Measurements from ENCODE around the gene SVIL.

SVIL gene, protein sequence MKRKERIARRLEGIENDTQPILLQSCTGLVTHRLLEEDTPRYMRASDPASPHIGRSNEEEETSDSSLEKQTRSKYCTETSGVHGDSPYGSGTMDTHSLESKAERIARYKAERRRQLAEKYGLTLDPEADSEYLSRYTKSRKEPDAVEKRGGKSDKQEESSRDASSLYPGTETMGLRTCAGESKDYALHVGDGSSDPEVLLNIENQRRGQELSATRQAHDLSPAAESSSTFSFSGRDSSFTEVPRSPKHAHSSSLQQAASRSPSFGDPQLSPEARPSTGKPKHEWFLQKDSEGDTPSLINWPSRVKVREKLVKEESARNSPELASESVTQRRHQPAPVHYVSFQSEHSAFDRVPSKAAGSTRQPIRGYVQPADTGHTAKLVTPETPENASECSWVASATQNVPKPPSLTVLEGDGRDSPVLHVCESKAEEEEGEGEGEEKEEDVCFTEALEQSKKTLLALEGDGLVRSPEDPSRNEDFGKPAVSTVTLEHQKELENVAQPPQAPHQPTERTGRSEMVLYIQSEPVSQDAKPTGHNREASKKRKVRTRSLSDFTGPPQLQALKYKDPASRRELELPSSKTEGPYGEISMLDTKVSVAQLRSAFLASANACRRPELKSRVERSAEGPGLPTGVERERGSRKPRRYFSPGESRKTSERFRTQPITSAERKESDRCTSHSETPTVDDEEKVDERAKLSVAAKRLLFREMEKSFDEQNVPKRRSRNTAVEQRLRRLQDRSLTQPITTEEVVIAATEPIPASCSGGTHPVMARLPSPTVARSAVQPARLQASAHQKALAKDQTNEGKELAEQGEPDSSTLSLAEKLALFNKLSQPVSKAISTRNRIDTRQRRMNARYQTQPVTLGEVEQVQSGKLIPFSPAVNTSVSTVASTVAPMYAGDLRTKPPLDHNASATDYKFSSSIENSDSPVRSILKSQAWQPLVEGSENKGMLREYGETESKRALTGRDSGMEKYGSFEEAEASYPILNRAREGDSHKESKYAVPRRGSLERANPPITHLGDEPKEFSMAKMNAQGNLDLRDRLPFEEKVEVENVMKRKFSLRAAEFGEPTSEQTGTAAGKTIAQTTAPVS (N-terminal part only)

DNA sequence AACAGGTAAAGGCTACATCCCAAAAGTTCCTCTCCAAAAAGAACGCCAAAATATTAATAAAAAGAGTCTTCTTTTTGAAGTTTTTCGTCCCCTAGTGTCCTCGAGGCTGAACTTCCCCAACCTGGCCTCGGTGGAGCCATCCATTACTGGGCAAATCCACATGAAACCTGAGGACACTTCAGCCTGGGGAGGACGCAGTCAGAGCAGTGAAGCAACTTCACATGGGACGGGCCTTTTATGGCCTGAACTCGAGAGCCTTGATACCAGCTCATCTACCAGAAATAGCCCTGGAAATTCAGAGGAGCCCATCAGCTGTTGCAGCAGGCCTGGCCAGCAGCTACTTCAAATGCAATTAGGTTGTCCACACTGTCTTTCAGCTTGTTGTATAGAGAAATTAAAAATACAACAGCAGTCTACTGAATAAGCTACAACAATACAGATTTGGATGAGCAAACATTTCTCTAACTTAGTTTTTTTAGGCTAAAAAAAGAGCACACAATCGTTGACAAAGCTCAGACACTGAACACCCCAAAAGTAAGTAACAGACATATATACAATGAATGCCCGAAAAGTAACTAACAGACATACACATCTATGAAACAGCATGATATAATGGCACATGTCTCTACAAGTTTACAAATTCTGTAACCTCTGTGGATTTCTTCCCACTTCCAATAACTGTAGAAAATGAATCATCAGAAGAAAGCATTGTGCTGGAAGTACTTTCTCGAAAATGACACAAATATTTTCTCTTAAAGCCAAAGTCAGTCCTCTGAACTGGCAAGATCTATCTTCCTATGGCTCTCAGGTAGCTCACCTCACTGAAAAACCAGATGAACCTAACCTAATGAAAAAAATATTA, at the start of gene SVIL:
SVIL (minus strand) TSS at position 208 of the 862 bp plus-strand sequence. CDS start 79,913 bp downstream, outside the sequence.
- in situ Hi-C loops (cut with HindIII; ENCODE audit: low sequenced_read_pairs) = no loop called here

DNA sequence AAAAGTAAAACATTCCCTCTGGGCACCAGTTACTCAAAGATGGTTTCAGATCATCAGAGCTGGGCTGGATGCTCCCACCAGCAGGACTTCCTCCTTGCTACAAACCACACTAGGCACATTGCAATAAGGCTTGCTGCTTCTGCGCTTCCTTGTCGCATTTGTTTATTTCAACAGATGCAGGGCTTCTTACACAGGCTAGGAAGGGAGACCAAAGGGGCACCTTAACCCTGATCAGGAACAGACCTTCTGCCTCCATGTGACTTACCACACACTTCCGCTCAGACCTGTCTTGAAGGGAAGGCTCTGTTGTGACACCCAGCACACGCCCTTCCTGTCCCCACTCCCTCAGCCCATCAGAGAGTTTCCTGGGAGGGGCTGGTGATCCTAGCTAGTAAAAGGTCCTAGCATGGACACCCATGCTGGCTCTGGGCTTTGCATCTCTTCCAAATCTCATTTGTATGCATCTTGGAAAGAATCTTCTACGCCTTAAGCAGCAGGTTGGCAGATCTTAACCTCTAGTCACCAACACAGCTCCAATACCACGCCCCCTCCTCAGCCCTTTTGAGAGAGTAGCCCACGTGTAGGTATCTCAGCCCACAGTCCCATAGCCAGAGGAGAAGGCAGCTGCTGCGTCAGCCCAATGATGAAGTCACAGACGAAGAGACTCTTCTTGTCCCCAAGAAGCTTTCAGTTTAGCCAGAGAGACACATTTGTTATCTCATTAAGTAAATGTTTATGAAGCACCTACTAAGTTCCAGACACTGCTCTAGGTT, 47.1 kb upstream of the SVIL start:
- in situ Hi-C loops (cut with HindIII; ENCODE audit: low sequenced_read_pairs) = no loop called here

DNA sequence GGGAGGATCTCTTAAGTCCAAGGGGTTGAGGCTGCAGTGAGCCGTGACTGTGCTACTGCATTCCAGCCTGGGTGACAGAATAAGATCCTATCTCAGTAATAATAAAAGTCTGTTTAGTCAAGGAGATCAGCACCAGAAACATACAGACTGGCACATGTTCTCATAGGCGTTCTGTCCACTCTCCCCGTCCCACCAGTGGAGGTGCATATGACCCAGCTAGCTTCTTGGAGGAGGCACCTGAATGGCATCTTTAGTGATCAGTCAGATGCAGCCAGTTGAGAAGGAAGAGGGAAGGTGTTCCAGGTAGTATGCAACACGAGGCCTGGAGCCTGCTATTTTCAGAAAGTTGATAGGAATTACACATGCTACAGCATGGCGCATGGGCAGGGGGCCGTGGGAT, 45.3 kb upstream of the SVIL start:
- in situ Hi-C loops (cut with HindIII; ENCODE audit: low sequenced_read_pairs) = no loop called here

DNA sequence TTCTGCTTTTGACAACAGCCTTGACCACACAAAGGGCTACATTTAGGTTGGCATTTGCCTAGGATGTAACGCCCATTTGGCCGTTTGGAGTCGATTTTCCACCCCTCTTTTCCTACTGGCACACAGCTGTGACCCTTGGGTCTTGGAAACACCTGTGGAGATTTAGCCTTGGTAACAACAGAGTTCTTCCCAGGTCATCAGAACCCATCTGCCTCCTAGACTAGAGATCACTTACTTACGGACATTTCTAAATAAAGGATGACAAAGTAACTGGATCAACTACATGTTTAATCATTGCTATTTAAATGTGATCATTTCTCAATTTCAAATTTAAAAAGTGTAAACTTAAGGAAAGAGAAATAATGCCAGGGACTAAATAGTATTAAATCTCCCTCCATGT, 42.0 kb upstream of the SVIL start:
- in situ Hi-C loops (cut with HindIII; ENCODE audit: low sequenced_read_pairs) = no loop called here

DNA sequence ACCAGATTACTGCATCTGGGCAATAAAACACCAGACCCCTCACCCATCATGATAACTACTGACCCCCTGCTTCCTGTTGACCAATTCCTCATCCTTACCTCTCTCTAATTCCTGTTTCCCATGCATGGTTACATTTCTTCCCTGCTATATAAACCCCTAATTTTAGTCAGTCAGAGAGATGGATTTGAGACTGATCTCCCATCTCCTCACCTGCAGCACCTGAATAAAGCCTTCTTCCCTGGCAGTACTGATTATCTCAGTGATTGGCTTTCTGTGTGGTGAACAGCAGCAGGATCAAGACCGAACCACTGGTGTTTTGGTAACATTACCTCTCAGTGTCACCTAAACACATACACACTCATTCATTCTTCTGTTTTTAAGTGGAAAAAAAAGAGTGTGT, 41.2 kb upstream of the SVIL start:
- in situ Hi-C loops (cut with HindIII; ENCODE audit: low sequenced_read_pairs) = no loop called here

DNA sequence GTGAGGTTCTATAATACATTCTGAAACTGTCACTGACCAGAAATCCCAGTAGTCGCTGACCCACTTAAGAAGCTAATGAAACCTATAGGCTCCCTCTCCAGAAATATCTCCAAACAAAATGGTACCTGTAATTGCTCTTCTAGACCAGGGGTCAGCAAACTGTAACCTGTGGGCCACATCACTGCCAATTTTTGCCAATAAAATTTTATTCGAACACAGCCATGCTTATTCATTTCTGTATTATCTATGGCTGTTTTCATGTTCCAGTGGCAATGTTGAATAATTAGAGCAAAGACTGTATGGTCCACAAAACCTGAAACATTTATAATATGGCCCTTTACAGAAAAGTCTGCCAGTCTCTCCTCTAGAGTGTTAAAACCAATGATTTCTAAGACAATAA, 37.2 kb upstream of the SVIL start:
- in situ Hi-C loops (cut with HindIII; ENCODE audit: low sequenced_read_pairs) = no loop called here

DNA sequence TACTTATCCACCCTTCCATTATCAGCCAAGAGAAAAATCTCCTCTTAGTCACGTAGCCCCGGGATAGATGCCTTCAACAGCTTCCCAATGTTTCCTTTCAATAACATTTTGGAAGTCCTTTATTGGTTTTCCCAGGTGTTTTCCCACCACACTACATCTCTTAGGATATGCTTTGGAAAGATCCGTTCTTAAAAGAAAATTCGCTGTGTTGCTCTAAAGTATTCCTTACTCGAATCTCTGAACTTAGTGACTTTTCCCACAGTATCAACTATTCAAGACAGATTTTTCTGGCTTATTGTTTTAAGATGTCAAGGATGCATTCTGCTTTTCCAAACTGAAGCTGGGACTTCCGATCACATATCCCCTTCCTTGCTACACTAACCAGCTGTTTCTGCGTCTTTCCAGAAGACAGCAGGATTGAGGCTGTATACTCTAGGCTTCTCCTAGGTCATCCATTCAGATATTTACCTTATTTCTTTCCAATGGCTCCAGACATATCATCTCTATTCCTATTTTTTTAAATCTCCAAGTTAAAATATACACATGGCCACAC, 36.5 kb upstream of the SVIL start:
- in situ Hi-C loops (cut with HindIII; ENCODE audit: low sequenced_read_pairs) = no loop called here

DNA sequence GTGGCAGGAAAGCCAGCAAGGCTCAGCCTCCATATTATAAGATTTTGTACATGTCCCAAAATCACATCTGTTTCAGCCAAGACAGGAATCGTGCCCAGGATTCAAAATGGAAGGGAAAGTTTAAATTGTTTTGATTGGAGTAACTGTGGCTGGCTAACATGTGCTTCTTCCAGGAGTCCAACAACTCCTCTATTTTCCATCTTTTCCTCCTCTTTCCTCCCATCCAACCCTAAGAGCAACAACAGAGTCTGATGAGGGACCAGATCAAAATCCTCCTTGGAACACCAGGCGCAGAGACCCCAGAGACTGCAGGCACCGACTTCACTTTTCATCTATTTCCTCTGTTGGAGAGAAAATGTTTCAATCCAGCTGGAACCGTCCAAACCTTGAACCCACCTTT, 36.0 kb upstream of the SVIL start:
- in situ Hi-C loops (cut with HindIII; ENCODE audit: low sequenced_read_pairs) = no loop called here

DNA sequence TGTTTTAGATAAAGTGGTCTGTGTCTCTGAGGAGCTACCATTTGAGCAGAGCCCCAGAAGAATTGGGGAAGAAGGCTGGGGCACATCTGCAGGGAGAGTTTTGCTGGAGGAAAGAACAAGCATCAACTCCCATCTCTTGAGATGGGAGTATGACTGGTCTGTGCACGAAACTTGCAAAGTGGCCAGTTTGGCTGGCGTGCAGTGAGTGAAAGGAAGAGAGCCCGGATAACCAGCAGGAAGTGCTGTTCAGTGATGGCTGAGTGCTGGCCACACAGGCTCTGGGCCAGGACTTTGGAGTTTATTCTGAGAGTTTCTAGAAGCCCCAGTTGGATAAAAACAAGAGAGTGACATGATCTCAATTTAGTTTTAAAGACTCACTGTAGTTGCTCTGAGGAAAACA, 34.4 kb upstream of the SVIL start:
- in situ Hi-C loops (cut with HindIII; ENCODE audit: low sequenced_read_pairs) = no loop called here

DNA sequence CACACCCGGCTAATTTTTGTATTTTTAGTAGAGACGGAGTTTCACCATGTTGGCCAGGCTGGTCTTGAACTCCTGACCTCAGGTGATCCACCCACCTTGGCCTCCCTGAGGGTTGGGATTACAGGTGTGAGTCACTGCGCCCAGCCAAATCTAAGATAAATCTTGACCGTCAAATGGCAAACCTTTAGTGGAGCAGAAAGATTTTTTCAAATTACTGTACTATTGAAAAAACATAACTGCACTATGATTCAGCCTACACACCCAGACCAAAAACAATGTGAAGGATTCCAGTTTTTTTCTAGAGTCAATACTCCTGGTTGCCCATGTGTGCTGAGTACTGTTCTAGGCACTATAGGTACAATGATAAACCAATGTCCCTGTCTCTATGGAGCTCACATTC, 33.9 kb upstream of the SVIL start:
- in situ Hi-C loops (cut with HindIII; ENCODE audit: low sequenced_read_pairs) = no loop called here

DNA sequence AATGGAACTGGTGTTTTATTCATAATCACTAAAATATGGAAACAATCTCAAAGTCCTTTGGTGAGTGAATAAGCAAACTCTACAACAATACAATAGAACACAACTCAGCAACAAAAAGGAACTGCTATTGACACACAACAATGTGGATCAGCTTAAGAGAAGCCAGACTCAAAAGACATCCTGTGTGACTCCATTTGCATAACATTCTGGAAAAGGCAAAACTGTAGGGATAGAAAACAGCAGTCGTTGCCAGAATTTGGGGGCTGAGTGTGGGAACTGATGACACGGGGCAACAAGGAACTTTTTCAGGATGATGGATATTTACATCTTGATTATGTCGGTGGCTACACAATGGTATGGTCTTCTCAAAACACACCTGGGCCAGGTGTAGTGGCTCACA, 32.4 kb upstream of the SVIL start:
- in situ Hi-C loops (cut with HindIII; ENCODE audit: low sequenced_read_pairs) = no loop called here

DNA sequence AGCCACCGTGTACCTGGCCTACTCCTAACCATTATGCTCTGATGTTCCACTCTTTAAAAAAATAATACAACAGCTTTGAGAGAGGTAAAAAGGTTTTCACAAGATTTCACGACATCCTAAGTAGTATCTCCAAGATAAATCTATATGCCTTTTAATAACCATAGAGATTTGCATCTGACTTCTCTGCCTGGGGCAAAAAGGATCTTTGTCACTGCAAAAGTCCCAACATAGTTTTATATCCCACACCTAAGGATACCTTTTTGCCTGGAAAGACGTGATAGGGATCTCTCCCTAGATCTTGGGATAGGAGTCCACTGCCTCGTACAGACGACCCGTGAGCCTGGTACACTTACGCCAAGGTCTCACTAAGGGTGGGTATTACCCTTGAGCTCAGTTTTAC, 31.4 kb upstream of the SVIL start:
- in situ Hi-C loops (cut with HindIII; ENCODE audit: low sequenced_read_pairs) = no loop called here

DNA sequence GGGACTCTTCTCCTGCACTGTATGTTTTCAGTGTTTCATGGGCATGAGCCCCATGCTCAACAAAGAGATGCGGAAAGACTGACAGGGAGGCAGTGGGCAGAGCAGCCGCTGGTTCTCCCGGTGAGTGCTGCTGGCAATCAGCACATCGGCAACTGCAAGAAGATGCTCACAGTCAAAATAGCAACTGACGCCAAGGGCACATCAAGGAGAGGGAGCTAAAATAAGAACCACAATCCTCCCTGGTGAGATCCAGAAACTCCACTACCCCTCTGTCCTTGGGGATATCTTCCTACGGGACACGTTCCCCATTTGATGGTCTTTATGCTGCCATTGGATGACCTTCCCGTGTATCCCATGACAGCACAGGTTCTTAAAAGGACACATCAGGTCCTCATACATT, 28.9 kb upstream of the SVIL start:
- in situ Hi-C loops (cut with HindIII; ENCODE audit: low sequenced_read_pairs) = no loop called here

DNA sequence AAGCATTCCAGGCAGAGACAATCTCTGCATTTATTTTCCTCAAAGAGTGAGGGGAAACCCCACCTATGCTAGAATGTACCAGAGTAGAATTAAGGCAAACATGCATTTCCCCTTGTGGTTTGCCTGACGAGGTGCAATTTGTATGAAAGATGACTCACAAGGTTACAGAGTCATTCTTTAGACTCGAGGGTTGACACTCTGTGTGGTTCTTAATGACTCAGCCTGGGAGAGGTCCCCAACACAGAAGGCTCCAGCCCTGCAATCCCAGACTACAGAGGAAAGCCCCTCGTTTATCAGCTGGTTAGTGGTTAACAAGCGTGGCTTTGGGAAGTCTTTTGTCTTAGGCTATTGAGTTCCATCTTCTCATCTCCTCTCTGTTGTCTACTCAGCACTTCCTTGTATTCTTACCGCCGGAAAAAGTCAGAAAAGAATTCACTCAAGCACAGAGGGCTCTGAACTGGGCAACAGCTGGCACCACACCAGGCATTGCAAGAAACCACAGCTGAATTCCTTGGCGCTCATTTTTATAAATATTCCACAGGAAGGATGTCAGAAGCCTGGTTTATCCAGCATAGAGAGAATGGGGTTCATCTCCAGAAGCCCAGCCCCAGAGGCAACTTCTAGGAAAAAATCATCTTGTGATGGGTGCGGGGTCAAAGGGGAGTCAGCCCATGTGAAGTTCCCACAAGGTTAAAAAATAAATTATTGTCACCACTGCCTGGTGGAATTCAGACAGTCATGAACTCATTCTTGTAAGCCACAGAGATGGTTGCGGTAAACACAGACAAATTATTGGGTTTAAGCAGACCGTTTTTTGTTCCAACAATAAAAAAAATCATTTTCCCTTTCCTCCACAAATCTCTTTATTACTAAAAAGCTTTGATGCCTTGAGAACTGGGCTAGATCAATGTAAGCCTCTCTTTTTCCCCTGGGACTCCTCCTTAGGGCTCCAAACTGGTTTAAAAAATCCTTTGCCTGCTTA, 24.5 kb upstream of the SVIL start:
- in situ Hi-C loops (cut with HindIII; ENCODE audit: low sequenced_read_pairs) = no loop called here

DNA sequence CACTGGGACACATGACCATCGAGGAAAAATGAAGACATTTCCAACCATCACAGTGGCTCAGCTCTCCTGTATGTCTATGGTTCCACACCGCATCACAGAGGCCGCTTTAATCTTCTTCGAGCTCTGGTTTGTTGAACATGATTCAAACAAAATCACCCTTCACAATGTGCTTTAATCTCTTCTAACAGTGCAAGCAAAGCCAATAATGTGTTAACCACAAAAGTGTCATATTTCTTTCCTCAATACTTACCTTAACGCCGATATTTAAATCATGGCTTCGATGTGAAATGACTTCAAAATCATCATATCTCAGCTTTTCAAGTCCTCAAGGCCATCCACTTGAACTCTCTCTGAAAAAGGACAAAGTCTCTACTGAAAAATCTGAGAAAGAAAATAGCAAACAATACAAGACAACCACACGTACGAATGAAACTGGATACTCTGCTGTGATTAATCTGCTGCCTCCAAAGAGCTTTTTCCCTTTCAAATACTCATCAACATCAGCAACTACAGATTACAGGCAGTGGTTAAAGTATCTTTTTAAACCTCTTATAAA, 23.0 kb upstream of the SVIL start:
- in situ Hi-C loops (cut with HindIII; ENCODE audit: low sequenced_read_pairs) = no loop called here

DNA sequence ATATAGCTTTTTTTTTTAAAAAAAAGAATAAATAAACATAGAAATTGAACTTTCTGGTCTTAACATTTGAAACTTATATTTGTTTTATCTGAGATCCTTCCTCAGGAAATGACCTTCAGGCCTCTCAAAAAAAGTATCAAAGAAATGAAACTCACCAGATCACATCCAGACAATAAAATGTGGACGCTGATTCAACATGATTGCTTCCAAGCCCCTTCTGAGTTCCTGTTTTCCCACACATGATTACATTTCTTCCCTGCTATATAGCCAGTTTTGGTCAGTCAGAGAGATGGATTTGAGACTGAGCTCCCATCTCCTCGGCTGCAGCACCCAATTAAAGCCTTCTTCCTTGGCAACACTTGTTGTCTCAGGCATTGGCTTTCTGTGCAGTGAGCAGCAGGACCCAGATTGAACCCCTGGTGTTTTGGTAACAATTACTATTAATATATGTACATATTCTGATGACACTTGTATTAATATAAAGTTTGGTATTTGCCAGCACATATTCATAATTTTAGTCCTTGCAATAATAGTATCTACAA, 21.8 kb upstream of the SVIL start:
- in situ Hi-C loops (cut with HindIII; ENCODE audit: low sequenced_read_pairs) = no loop called here

DNA sequence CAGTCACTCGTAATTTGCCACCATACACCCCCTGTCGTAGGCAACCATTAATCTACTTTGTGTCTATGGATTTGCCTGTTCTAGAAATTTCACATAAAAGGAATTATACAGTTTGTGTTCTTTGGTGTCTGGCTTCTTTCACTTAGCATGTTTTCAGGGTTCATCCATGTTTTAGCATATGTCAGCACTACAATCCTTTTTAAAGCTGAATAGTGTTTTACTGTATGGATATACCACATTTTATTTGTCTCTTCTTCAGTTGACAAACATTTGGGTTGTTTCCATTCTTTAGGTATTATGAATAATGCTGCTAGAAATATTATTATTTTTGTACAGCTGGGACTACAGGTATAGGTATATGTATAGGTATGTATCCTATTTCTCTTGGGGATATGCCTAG, 17.4 kb upstream of the SVIL start:
- in situ Hi-C loops (cut with HindIII; ENCODE audit: low sequenced_read_pairs) = no loop called here

DNA sequence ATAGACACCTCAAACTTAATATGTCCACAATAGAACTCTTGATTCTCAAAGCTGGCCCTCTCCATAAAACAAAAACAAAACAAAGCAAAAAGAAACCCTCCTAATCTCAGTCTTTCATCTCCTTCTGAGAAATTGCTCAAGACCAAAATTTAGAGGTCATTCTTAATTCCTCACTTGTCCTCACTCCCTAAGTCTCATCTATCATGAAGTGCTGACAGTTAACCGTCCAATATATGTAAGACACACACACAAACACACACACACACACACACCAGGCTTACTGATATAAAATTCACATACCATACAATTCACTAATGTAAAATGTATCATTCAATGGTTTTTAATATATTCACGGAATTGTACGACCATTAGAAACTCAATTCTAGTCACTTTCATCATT, 17.0 kb upstream of the SVIL start:
- in situ Hi-C loops (cut with HindIII; ENCODE audit: low sequenced_read_pairs) = no loop called here

Measured in endothelial cell of hepatic sinusoid (primary cell).